Umbilical cord (tissue), 2 donors: ENCODE data around the gene PKP1. TPM values are rescaled to one million over a fixed set of nuclear protein-coding genes. Genes with fewer than 3 reads are reported as not detected.

Source experiments
- DNase-seq: peaks from one replicate; pipeline ENCODE4 v3.0.0-alpha.2; 2015; ENCODE audit warnings: low spot score
- total RNA-seq: library from RNA; depleted of rRNA; stranded (reverse); fragments of >200 nt; gene quantifications from one replicate; pipeline ENCODE4 v1.2.3, GENCODE V29; 2014; ENCODE audit warnings: low replicate concordance; ENCODE audit not compliant: insufficient read depth

Gene PKP1
- total RNA-seq, 1 donor from 2014 or later: 21.9 TPM

- no peak for DNase-seq
Observed at GRCh38 chr1:201282216-201282615, 1.1 kb upstream of the PKP1 start.

GRCh38 chr1:201283836-201284553, 689 bp downstream of the PKP1 start:
- DNase-seq: no peak

- DNase-seq: no peak
Observed at GRCh38 chr1:201284636-201285035, 1.3 kb downstream of the PKP1 start.

- no peak for DNase-seq
Observed at GRCh38 chr1:201285846-201286245, 2.5 kb downstream of the PKP1 start.

GRCh38 chr1:201286445-201286844, 3.1 kb downstream of the PKP1 start:
- DNase-seq: no peak

- no peak for DNase-seq
Observed at GRCh38 chr1:201288007-201288406, 4.7 kb downstream of the PKP1 start.

- no peak for DNase-seq
Observed at GRCh38 chr1:201288765-201289164, 5.5 kb downstream of the PKP1 start.

GRCh38 chr1:201290551-201290950, 7.2 kb downstream of the PKP1 start:
- no peak for DNase-seq

- no peak for DNase-seq
Observed at GRCh38 chr1:201291916-201292315, 8.6 kb downstream of the PKP1 start.

- no peak for DNase-seq
Observed at GRCh38 chr1:201294876-201295275, 11.6 kb downstream of the PKP1 start.

GRCh38 chr1:201295346-201295745, 12.0 kb downstream of the PKP1 start:
- DNase-seq: no peak

GRCh38 chr1:201295861-201296260, 12.6 kb downstream of the PKP1 start:
- DNase-seq: peak; percentile 85

GRCh38 chr1:201296352-201296751, 13.0 kb downstream of the PKP1 start:
- DNase-seq: no peak

GRCh38 chr1:201298396-201299381, 15.4 kb downstream of the PKP1 start:
- DNase-seq: no peak

- no peak for DNase-seq
Observed at GRCh38 chr1:201299968-201300367, 16.7 kb downstream of the PKP1 start.

- no peak for DNase-seq
Observed at GRCh38 chr1:201300641-201301040, 17.3 kb downstream of the PKP1 start.

- peak; percentile 63 for DNase-seq
Observed at GRCh38 chr1:201302163-201303152, 19.2 kb downstream of the PKP1 start.

GRCh38 chr1:201304126-201304525, 20.8 kb downstream of the PKP1 start:
- no peak for DNase-seq

- no peak for DNase-seq
Observed at GRCh38 chr1:201305815-201306214, 22.5 kb downstream of the PKP1 start.

GRCh38 chr1:201307231-201307630, 23.9 kb downstream of the PKP1 start:
- no peak for DNase-seq

GRCh38 chr1:201307760-201308499, 24.6 kb downstream of the PKP1 start:
- no peak for DNase-seq
